ENCODE data around the gene RFX3.

- TF ChIP-seq, protein P1, sequence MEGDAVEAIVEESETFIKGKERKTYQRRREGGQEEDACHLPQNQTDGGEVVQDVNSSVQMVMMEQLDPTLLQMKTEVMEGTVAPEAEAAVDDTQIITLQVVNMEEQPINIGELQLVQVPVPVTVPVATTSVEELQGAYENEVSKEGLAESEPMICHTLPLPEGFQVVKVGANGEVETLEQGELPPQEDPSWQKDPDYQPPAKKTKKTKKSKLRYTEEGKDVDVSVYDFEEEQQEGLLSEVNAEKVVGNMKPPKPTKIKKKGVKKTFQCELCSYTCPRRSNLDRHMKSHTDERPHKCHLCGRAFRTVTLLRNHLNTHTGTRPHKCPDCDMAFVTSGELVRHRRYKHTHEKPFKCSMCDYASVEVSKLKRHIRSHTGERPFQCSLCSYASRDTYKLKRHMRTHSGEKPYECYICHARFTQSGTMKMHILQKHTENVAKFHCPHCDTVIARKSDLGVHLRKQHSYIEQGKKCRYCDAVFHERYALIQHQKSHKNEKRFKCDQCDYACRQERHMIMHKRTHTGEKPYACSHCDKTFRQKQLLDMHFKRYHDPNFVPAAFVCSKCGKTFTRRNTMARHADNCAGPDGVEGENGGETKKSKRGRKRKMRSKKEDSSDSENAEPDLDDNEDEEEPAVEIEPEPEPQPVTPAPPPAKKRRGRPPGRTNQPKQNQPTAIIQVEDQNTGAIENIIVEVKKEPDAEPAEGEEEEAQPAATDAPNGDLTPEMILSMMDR (IDR thresholded peaks at IDR 0.05; ENCODE audit: insufficient read depth, low read depth, low read length), result no peak
- no peak for TF ChIP-seq EZH2 (IDR thresholded peaks at IDR 0.05; ENCODE audit: insufficient read depth, low read length)
Measured at GRCh38 chr9:3526165-3526996, 580 bp upstream of the RFX3 start.

Data from astrocyte (in vitro differentiated cells and primary cell).